Activated CD8-positive, alpha-beta memory T cell treated with anti-CD3 and anti-CD28 coated beads, Interleukin-2, amount 50 U/mL, for 1 hour (primary cell): ENCODE measurements around the gene SLC27A3.
"Not testable (repeated sequence)": the region's sequence is repeated elsewhere in the genome, so short reads cannot be mapped to it uniquely, and the experiment has no call there.

Experiments
- DNase-seq: peaks from one replicate; pipeline ENCODE4 v3.0.0-alpha.2; 2020; ENCODE audit errors: extremely low read depth

Gene SLC27A3

DNA sequence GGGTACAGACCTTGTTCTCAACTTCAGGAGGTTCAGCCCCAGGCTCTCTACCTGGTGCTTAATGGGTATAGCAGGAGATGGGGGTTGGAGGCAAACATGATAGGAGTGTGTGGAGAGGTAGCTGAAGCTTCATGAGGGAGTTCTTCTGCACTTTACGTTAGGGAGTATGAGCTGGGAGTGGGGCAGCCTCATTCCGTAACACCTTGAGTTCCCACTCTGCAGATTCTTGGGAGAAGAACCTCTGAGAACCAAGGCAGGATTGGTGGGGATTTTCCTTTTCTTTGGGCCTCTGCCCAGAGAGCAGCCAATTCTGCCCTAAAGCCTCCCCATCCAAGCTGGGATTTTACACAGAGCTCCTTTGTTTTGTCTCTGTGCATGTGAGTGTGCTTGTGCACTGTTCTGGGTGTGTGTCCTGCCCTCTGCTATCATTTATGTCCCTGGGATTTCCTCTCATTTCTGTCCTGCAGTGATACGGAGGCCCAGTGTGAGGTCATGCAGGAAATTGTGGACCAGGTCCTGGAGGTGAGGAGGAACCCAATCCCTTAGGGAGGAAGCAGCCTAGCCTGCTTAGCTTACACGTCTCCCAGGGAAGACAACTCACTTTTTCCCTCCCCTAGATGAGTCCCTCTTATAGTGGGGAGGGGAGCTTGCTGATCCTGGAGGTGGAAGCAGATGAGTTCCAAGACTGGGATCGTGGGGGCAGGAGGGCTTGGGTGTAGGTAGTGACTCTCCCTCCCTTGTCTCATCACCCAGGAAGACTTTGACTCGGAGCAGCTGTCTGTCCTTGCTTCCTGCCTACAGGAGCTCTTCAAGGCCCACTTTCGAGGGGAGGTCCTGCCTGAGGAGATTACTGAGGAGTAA is 11.6 kb upstream of the SLC27A3 start:
- no peak for DNase-seq

DNA sequence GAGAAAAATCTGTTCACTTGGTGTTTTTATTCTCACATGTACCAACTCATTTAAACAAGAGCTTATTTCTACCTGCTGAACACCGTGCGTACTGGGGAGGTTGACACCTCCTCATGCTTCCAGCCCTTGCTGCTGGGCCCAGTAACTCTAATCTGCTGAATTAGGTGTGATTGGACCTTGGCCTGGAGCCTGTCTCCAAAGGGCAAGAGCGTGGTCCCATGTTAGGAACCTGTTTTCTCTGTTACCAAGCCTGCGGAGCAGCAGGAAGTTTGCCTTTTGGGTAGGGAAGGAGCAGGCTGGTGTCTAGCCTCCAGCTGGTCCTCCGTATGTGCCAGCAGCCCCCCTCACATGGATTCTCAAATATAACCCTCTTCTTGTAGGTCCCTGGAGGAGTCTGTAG is 10.9 kb upstream of the SLC27A3 start:
- DNase-seq, result no peak

DNA sequence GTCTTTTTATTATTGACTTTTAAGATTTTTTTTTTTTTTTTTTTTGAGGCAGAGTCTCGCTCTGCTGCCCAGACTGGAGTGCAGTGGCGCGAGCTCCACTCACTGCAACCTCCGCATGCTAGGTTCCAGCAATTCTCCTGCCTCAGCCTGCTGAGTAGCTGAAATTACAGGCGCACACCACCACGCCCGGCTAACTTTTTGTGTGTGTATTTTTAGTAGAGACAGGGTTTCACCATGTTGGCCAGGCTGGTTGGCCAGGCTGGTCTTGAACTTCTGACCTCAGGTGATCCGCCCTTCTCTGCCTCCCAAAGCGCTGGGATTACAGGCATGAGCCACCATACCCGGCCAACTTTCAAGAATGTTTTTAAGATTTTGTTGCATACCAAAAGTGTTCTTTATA is 8.5 kb upstream of the SLC27A3 start:
- not testable (repeated sequence) for DNase-seq

DNA sequence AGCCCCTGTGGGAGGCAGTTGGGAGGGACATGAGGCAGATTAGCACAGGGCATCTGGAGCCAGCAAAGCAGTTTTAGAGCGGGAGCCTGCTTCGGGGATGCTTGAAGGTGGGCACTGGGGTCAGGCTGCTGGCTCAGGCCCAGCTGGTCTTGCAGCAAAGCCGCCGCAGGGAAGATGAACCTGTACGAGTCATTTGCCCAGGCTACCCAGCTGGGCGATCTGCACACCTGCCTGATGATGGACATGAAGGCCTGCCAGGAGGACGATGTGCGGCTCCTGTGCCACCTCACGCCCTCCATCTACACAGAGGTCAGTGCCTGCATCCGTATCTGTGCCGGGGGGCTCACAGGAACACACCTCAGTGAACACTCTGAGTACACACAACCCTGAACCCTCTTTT is 7.7 kb upstream of the SLC27A3 start:
- no peak for DNase-seq

DNA sequence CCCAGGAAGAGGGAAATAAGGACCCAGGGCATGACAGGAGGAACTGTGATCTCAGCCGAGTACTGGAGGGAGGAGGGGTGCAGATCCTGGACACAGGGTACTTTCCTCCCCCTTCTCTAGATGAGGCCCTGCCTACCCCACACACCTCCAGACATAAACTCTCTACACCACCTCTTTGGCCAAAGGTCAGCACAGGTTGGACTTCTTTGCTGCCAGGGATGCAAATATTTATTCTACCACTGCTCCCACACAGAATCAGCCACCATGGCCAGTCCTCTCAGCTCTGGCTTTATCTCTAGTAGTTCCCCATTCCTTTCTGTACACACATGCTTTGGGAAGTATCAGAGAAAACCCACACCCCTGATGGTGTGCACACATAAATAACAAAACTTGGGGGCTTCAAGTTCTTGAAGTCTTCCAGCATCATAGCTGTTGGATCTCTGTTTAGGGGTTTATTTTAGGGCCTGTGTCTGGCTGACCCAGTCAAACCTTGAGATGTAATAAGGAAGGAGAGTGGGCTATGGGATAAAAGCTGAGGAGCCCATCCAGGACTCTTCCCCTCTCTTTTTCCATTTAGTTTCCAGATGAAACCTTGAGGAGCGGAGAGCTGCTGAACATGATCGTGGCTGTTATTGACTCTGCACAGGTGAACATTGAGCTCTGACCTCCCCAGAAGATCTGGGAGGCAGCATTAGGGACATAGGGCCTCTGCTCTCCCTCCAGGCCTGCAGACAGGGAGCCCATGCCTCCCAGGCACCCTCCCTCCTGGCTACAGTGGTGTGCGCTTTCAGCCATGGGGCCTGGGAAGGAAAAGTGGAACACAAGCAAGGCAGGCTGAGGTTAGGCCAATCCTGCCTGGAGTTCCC is 6.7 kb upstream of the SLC27A3 start:
- DNase-seq, result no peak

DNA sequence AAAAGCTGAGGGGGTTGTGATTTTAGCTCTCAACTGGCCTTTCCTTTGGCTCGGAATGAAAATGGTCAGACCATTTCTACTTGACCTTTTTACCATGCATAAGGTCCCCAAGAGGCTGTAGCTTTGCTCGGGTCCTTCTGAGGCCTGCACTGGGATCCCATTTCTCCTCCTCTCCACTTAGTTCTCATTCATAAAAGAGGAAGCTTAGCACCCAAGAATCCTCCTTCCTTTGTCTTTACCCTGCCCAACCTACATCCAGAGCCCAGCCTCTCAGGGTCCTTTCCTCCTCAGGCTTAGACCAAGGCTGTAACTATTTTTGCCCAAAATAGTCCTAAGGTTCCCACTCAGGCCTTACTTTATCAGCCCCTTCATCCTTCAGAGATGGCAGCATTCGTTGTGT is 6.0 kb upstream of the SLC27A3 start:
- DNase-seq, result no peak

DNA sequence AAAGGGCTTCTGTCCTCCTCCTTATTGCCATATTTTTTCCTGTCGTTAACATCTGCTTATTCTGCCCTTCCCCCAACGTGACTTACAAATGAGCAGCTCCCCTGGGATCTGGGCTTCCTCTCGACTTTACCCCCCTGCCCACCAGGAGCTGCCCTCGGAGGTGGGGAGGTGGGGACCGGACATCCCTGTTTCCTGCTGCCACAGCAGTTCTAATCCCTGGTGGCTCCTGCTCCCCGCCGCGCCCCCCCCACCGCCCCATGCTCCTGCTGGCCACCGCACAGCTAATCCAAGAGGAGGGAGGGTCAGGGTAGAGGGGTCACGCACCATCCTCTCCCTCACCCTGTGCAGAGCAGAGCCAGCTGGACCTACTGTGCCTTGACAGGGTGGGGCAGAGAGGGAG is 4.4 kb upstream of the SLC27A3 start:
- DNase-seq, result no peak

DNA sequence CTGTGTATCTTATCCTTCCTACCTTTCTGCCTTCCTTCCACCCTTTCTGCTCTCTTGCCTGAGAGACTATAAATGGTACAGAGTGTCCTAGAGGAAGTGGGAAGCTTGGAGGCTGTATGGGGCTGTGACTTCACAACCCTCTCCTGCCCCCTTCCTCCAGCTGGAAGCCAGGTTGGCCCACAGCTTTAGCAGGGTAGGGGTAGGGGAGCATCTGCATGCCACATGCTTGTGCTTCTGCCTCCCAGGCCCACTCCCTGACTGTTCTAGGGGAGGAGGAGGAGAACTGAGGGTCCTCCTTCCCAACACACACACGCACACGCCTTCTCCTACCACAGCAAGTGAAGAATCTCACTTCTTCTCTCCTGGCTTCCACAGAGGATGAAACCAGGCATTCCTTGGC is 3.9 kb upstream of the SLC27A3 start:
- no peak for DNase-seq

DNA sequence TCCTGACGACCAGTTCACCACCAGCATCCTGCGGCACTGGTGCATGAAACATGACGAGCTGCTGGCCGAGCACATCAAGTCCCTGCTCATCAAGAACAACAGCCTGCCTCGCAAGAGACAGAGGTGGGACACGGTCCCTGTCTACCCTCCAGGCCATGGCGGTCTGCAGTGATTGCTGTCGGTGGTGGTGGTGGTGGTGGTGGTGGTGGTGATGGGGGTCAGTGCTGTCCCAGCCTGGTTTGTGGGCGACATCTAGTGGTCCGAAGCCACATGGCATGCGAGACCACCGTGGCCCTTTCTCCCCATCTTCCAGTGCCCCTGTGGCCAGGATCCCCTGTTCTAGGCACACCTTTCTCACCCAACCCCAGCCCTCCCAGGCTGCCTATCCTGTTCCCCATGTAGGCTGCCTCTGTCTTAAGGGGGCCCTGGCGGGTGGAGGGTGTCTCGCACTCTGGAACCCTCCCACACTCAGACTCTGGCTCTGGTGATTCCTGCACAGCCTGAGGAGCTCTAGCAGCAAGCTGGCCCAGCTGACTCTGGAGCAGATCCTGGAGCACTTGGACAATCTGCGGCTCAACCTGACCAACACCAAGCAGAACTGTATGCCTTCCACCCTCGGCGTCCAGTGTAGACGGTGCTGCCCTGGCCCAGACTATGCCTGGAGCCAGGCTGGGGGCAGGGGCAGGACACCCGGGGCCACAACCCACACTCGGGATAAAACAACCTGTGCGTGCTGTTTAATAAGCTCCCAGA is 3.2 kb upstream of the SLC27A3 start:
- DNase-seq, result no peak

DNA sequence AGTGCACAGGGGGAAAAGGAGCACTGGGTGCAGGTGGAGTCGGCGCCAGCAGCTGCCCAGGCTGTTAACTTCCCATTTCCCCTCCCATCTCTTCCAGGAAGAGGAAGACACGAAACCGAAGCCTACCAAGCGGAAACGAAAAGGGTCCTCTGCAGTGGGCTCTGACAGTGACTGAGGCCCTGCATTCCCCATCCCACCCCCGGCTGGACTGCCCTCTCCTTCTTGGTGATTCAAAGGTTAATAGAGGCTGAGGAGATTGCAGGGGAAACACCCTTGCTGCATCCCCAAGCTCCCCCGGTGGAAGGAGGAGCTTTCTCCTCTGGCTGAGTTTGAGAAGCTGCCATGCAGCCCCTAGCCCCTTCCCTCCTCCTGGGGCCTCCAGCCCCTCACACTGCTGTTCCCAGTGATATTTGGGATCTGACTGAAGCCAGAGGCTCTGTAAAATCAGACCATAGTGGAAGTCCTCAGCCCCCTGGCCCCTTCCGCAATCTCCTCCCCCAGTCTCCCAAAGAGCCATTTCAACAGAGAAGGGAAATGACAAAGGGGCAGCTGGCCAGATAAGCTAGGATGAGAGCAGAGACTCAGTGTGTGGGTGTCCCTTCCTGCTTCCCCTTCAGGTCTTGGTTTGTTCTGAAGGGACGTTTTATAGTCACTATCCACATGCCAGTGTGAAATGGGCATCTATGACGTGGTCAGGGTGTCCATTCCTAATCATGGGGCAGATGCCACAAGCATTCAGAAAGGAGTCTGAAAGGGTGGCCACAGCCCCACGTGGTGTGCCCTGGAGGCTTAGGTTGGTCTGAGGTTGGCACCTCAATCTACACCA is 1.9 kb upstream of the SLC27A3 start:
- no peak for DNase-seq

DNA sequence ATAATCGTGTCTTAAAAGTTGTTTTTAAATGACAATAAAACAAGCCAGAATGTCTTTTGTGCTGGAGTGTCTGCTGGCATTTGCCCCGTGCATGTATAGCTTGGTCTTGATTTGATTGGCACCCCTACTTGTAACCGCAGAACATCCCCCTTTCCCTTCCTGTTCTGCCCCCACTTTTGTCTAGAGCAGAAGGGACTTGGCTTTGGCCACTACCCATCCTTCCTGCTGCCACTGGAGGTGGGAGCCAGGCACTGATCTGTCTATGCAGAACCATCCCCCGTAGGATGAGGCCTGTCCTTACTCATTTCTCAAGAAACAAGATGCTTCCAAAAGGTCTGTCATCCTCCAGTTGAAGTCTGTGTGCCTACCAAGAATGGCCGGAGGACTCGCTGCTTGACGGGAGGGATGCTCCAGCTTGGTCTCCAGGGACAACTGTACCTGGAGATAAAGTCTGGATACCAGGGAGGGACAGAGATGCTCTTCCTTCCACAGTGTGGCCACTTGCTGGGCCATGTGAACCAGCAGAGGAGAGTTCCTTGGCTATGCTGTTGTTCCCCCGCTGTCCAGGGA is 1.1 kb upstream of the SLC27A3 start:
- no peak for DNase-seq

DNA sequence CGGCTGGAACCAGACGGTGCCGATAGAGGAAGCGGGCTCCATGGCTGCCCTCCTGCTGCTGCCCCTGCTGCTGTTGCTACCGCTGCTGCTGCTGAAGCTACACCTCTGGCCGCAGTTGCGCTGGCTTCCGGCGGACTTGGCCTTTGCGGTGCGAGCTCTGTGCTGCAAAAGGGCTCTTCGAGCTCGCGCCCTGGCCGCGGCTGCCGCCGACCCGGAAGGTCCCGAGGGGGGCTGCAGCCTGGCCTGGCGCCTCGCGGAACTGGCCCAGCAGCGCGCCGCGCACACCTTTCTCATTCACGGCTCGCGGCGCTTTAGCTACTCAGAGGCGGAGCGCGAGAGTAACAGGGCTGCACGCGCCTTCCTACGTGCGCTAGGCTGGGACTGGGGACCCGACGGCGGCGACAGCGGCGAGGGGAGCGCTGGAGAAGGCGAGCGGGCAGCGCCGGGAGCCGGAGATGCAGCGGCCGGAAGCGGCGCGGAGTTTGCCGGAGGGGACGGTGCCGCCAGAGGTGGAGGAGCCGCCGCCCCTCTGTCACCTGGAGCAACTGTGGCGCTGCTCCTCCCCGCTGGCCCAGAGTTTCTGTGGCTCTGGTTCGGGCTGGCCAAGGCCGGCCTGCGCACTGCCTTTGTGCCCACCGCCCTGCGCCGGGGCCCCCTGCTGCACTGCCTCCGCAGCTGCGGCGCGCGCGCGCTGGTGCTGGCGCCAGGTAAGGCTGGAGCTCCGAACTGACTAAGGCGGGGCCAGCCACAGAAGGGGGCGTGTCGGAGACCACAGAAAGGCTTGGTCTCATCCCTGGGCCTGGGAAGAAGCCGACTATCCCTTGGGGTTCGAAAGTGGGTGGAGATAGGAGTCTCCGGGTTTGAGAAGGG is 486 bp downstream of the SLC27A3 start:
- DNase-seq, result no peak

DNA sequence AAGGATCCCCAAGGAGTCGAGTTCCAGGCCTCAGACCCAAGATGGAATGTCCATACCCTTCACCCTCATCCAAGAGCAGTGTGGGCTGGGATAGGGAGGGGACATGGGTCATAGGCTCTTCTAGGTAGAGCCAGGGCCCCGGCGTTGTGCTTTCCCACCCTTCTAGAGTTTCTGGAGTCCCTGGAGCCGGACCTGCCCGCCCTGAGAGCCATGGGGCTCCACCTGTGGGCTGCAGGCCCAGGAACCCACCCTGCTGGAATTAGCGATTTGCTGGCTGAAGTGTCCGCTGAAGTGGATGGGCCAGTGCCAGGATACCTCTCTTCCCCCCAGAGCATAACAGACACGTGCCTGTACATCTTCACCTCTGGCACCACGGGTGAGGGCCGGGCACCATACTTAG is 1.1 kb downstream of the SLC27A3 start:
- no peak for DNase-seq

DNA sequence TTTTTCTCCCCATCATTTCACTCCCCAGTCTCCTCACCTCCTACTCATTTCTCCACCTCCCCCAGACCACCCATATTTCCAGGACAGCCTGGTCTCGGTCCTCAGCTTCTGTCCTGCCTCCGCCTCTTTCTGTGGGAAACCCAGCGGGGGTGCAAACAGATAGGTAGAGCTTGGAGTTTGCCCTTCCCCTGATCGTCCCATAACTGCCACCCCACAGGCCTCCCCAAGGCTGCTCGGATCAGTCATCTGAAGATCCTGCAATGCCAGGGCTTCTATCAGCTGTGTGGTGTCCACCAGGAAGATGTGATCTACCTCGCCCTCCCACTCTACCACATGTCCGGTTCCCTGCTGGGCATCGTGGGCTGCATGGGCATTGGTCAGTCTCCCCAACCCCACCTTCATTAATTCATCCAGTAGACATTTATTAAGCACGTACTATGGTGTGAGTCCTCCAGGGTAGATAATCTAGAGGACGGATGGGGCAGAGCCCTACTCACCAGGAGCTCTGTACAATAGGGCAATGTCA is 1.7 kb downstream of the SLC27A3 start:
- no peak for DNase-seq

DNA sequence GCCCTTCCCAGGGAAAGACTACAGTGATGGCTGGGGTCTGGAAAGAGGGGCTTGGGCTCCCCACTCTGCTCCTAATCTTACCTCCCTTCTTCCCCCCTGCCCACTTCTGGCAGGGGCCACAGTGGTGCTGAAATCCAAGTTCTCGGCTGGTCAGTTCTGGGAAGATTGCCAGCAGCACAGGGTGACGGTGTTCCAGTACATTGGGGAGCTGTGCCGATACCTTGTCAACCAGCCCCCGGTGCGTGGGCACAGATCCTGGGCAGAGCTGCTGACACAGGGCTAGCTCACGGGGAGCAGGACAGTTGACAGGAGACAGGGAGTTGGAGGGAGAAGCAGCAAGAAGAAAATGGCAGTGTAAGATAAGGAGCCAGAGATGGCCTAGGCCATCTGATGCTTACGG is 2.4 kb downstream of the SLC27A3 start:
- DNase-seq, result no peak

DNA sequence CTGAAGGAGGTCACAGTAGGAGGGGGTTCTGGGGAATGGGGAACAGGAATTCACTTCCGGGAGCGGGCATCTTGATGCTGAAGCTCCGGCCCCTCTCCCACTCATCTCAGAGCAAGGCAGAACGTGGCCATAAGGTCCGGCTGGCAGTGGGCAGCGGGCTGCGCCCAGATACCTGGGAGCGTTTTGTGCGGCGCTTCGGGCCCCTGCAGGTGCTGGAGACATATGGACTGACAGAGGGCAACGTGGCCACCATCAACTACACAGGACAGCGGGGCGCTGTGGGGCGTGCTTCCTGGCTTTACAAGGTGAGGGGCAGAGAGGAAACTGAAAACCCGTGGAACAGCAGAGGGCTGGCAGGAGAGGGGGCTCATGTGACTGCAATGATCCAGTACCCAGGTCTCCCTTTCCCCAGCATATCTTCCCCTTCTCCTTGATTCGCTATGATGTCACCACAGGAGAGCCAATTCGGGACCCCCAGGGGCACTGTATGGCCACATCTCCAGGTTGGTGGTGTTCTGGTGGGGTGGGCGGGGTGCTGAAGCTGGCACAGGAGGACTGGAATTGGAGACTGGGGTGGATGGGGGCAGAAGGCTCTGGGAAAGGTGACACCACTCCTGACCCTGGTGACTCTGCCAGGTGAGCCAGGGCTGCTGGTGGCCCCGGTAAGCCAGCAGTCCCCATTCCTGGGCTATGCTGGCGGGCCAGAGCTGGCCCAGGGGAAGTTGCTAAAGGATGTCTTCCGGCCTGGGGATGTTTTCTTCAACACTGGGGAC is 3.0 kb downstream of the SLC27A3 start:
- DNase-seq, result no peak

DNA sequence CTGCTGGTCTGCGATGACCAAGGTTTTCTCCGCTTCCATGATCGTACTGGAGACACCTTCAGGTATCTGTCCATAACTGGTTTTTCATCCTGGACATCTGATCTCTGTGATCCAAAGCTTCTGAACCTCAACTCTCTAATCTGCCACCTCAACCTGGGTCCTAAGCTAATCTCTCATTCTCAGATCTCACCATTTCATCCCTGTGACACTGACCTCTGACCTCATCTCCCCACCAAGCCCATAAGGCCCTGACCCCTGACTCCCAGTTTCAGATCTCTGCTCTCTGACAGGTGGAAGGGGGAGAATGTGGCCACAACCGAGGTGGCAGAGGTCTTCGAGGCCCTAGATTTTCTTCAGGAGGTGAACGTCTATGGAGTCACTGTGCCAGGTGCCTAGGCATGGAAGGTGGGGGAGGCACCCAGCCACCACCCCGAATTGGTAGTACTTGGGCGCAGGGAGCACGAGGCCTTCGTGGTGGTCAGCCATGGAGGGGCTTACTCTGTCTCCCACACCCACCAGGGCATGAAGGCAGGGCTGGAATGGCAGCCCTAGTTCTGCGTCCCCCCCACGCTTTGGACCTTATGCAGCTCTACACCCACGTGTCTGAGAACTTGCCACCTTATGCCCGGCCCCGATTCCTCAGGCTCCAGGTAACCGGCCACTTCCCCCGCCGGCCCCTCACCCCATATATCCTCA is 3.8 kb downstream of the SLC27A3 start:
- no peak for DNase-seq

DNA sequence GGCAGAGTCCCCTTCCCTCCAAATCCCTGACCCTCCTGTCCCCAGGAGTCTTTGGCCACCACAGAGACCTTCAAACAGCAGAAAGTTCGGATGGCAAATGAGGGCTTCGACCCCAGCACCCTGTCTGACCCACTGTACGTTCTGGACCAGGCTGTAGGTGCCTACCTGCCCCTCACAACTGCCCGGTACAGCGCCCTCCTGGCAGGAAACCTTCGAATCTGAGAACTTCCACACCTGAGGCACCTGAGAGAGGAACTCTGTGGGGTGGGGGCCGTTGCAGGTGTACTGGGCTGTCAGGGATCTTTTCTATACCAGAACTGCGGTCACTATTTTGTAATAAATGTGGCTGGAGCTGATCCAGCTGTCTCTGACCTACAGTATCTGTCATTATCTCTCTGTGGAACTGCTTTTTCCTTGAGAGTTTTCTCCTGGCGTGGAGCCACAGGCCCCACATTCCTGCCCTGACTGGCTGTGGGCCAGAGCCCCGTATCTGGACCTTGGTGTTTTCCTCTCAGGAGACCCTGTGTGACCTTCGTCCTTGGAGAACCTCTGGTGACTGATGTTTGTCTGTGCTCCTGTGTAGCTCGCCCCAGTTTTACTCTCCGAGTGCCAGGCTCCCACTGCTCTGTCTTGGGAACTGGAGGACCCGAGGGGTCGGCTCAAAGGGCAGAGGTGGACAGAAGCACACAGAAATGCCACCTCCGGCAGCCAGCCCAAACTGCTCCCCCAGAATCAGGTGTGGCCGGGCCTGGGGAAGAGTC is 4.8 kb downstream of the SLC27A3 start:
- no peak for DNase-seq
